HG03520 (cell line): ENCODE data around the gene CD9.
"Not testable (repeated sequence)": the region's sequence is repeated elsewhere in the genome, so short reads cannot be mapped to it uniquely, and the experiment has no call there.

Source experiments
- ATAC-seq: cut with Tn5 transposase; IDR thresholded peaks from one replicate; pipeline ENCODE4 v1.9.1; 2021; ENCODE audit warnings: mild to moderate bottlenecking, moderate library complexity; ENCODE audit not compliant: unreplicated experiment

The CD9 gene

GRCh38 chr12:6198556-6198955, 1.6 kb upstream of the CD9 start:
- no peak for ATAC-seq

- no peak for ATAC-seq
Measured at GRCh38 chr12:6198985-6199530, 1.1 kb upstream of the CD9 start.

- no peak for ATAC-seq
Measured at GRCh38 chr12:6199531-6200255, 507 bp upstream of the CD9 start.

GRCh38 chr12:6201213-6201608, 1.0 kb downstream of the CD9 start:
- ATAC-seq = no peak

GRCh38 chr12:6201826-6202225, 1.6 kb downstream of the CD9 start:
- no peak for ATAC-seq

- no peak for ATAC-seq
Measured at GRCh38 chr12:6202304-6202703, 2.1 kb downstream of the CD9 start.

GRCh38 chr12:6202846-6203245, 2.6 kb downstream of the CD9 start:
- no peak for ATAC-seq

GRCh38 chr12:6203601-6204000, 3.4 kb downstream of the CD9 start:
- no peak for ATAC-seq

- no peak for ATAC-seq
Measured at GRCh38 chr12:6204533-6205143, 4.4 kb downstream of the CD9 start.

- no peak for ATAC-seq
Measured at GRCh38 chr12:6205144-6205539, 4.9 kb downstream of the CD9 start.

GRCh38 chr12:6205761-6206160, 5.6 kb downstream of the CD9 start:
- ATAC-seq = no peak

- ATAC-seq = no peak
Measured at GRCh38 chr12:6206327-6206726, 6.1 kb downstream of the CD9 start.

GRCh38 chr12:6207259-6207925, 7.2 kb downstream of the CD9 start:
- no peak for ATAC-seq

- no peak for ATAC-seq
Measured at GRCh38 chr12:6208130-6208529, 7.9 kb downstream of the CD9 start.

- not testable (repeated sequence) for ATAC-seq
Measured at GRCh38 chr12:6209428-6209827, 9.2 kb downstream of the CD9 start.

- no peak for ATAC-seq
Measured at GRCh38 chr12:6211421-6211869, 11.2 kb downstream of the CD9 start.

- no peak for ATAC-seq
Measured at GRCh38 chr12:6212086-6212485, 11.9 kb downstream of the CD9 start.

- no peak for ATAC-seq
Measured at GRCh38 chr12:6213969-6214368, 13.8 kb downstream of the CD9 start.

GRCh38 chr12:6214633-6215032, 14.4 kb downstream of the CD9 start:
- no peak for ATAC-seq

- no peak for ATAC-seq
Measured at GRCh38 chr12:6215120-6215807, 15.1 kb downstream of the CD9 start.

GRCh38 chr12:6215932-6216494, 15.8 kb downstream of the CD9 start:
- no peak for ATAC-seq
